ENCODE results near the gene RERE.

GRCh38 chr1:8565802-8566201 is 251.6 kb downstream of the RERE start:
- TF ChIP-seq CTCF (IDR thresholded peaks at IDR 0.05) (no peak), POLR2A (IDR thresholded peaks at IDR 0.05) (no peak)

Measured in adrenal gland (tissue), 5 donors.